PFSK-1 (cell line): ENCODE data around the gene FRMD4A.

Source experiments
- FOXP2 ChIP-seq: optimal IDR thresholded peaks from 2 replicates; pipeline ENCODE3; 2011; ENCODE audit warnings: borderline replicate concordance, control low read depth, inconsistent platforms; ENCODE audit not compliant: insufficient read depth; ENCODE audit errors: extremely low read length, extremely low read depth
- POLR2AphosphoS5 ChIP-seq: IDR thresholded peaks from 2 replicates; pipeline ENCODE4 v1.6.1; 2012; ENCODE audit warnings: low read depth, mild to moderate bottlenecking, control low read depth, low read length, moderate library complexity
- SIN3A ChIP-seq: IDR thresholded peaks from 2 replicates; pipeline ENCODE4 v1.6.1; 2012; ENCODE audit warnings: mild to moderate bottlenecking, low read length, moderate library complexity, borderline replicate concordance; ENCODE audit not compliant: insufficient read depth
- TAF1 ChIP-seq: IDR thresholded peaks from 2 replicates; pipeline ENCODE4 v1.6.1; 2012; ENCODE audit warnings: low read length, control low read depth, borderline replicate concordance; ENCODE audit not compliant: insufficient read depth
- TF ChIP-seq, protein P1 (sequence below), 2 experiments: IDR thresholded peaks; 2 replicates each; pipeline versions ENCODE4 v1.6.1 to v1.8.0; 2011 to 2012; ENCODE audit warnings: low read depth in 2 of 2, low read length in 2 of 2, control low read depth in 1 of 2, inconsistent platforms in 1 of 2, mild to moderate bottlenecking in 1 of 2, moderate library complexity in 1 of 2; ENCODE audit not compliant: insufficient read depth in 1 of 2

DNA sequence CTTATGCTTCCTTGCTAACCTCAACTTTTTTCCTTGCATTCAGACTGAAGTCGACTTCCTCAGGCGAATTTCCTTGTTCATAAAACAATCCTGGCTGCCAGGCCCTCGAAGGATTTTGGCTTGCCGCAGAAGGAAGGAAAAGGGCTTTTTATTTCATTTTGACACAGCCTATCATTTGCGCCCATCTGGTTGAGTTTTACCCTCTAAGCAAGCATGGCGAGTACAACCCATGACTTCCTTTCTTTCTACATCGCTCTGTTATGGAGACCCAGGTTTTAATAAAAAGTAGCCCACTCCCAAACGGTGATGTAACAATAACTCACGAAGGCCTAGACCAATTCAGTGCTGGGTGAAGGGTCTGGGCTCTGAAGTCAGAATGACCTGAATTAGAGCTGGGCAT lies 634.7 kb downstream of the FRMD4A start:
- TF ChIP-seq POLR2AphosphoS5 (no peak), SIN3A (no peak), FOXP2 (no peak), TAF1 (no peak)
- TF ChIP-seq, protein P1, sequence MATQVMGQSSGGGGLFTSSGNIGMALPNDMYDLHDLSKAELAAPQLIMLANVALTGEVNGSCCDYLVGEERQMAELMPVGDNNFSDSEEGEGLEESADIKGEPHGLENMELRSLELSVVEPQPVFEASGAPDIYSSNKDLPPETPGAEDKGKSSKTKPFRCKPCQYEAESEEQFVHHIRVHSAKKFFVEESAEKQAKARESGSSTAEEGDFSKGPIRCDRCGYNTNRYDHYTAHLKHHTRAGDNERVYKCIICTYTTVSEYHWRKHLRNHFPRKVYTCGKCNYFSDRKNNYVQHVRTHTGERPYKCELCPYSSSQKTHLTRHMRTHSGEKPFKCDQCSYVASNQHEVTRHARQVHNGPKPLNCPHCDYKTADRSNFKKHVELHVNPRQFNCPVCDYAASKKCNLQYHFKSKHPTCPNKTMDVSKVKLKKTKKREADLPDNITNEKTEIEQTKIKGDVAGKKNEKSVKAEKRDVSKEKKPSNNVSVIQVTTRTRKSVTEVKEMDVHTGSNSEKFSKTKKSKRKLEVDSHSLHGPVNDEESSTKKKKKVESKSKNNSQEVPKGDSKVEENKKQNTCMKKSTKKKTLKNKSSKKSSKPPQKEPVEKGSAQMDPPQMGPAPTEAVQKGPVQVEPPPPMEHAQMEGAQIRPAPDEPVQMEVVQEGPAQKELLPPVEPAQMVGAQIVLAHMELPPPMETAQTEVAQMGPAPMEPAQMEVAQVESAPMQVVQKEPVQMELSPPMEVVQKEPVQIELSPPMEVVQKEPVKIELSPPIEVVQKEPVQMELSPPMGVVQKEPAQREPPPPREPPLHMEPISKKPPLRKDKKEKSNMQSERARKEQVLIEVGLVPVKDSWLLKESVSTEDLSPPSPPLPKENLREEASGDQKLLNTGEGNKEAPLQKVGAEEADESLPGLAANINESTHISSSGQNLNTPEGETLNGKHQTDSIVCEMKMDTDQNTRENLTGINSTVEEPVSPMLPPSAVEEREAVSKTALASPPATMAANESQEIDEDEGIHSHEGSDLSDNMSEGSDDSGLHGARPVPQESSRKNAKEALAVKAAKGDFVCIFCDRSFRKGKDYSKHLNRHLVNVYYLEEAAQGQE (IDR thresholded peaks at IDR 0.05; ENCODE audit: insufficient read depth in 1 of 2, low read depth in 2 of 2, low read length in 2 of 2), result no peak
